Fibroblast of skin of scalp (primary cell): ENCODE measurements around the gene STAB1.

ENCODE experiments used
- DNase-seq: peaks from one replicate; pipeline ENCODE4 v3.0.0-alpha.2; 2013

Gene STAB1

GRCh38 chr3:52484680-52485461, 10.3 kb upstream of the STAB1 start:
- no peak for DNase-seq

GRCh38 chr3:52487050-52487787, 7.9 kb upstream of the STAB1 start:
- DNase-seq, result no peak

GRCh38 chr3:52487788-52488691, 7.1 kb upstream of the STAB1 start:
- no peak for DNase-seq

GRCh38 chr3:52488746-52489145, 6.4 kb upstream of the STAB1 start:
- no peak for DNase-seq

GRCh38 chr3:52489453-52489852, 5.7 kb upstream of the STAB1 start:
- no peak for DNase-seq

GRCh38 chr3:52490035-52490938, 4.9 kb upstream of the STAB1 start:
- no peak for DNase-seq

GRCh38 chr3:52490939-52491526, 4.1 kb upstream of the STAB1 start:
- DNase-seq, result no peak

GRCh38 chr3:52492059-52492458, 3.1 kb upstream of the STAB1 start:
- no peak for DNase-seq

GRCh38 chr3:52493232-52494017, 1.7 kb upstream of the STAB1 start:
- no peak for DNase-seq

- DNase-seq, result no peak
These were observed 693 bp upstream of the STAB1 start for GRCh38 chr3:52494445-52494844.

GRCh38 chr3:52495777-52496602, 852 bp downstream of the STAB1 start:
- DNase-seq, result no peak

GRCh38 chr3:52498137-52499054, 3.3 kb downstream of the STAB1 start:
- peak; percentile 18 for DNase-seq

GRCh38 chr3:52501046-52501445, 5.9 kb downstream of the STAB1 start:
- DNase-seq, result no peak

- no peak for DNase-seq
These were observed 6.9 kb downstream of the STAB1 start for GRCh38 chr3:52502001-52502400.

- no peak for DNase-seq
These were observed 7.7 kb downstream of the STAB1 start for GRCh38 chr3:52502808-52503350.

- DNase-seq, result no peak
These were observed 8.8 kb downstream of the STAB1 start for GRCh38 chr3:52503788-52504424.

GRCh38 chr3:52504977-52505376, 9.8 kb downstream of the STAB1 start:
- no peak for DNase-seq
